ENCODE data around the gene GABRR1. TPM values are rescaled to one million over a fixed set of nuclear protein-coding genes. Genes with fewer than 3 reads are reported as not detected.
"Not testable (repeated sequence)": the region's sequence is repeated elsewhere in the genome, so short reads cannot be mapped to it uniquely, and the experiment has no call there.

The GABRR1 gene
- total and polyA plus RNA-seq, 2 donors: under 0.01 to 0.07 TPM

- H3K36me3 ChIP-seq (ENCODE audit: control insufficient read depth in 2 of 2, insufficient read depth in 2 of 2, low read length in 1 of 2): no peaks in the 10 kb centered on the region
- H3K4me3 ChIP-seq (ENCODE audit: low read length in 2 of 2): no peak overlapping the region
- H3K4me1 ChIP-seq (ENCODE audit: control insufficient read depth in 2 of 2, insufficient read depth in 2 of 2, low read length in 2 of 2): no peaks in the 10 kb centered on the region
- H3K9me3 ChIP-seq (ENCODE audit: control insufficient read depth in 2 of 2, insufficient read depth in 1 of 2, low read length in 1 of 2): no peaks in the 10 kb centered on the region
- 92% methylated on average over 7 of the region's 7 CpGs for WGBS
- H3K27me3 ChIP-seq (ENCODE audit: control insufficient read depth in 2 of 2, insufficient read depth in 1 of 2, low read length in 1 of 2): no peaks in the 10 kb centered on the region
- H3K27ac ChIP-seq (ENCODE audit: low read depth in 1 of 2, low read length in 1 of 2): no peak overlapping the region
- DNase-seq (ENCODE audit: low read depth in 6 of 9, low spot score in 9 of 9): no peak
Measured at GRCh38 chr6:89140347-89141156, 76.6 kb downstream of the GABRR1 start.

GRCh38 chr6:89139509-89140346, 77.4 kb downstream of the GABRR1 start:
- DNase-seq (ENCODE audit: low read depth in 6 of 9, low spot score in 9 of 9): no peak

GRCh38 chr6:89138173-89138572, 79.0 kb downstream of the GABRR1 start:
- no peaks in the 10 kb centered on the region for H3K27me3 ChIP-seq (ENCODE audit: control insufficient read depth in 2 of 2, insufficient read depth in 1 of 2, low read length in 1 of 2)
- WGBS: 89% methylated on average over 2 of the region's 2 CpGs
- no peaks in the 10 kb centered on the region for H3K4me1 ChIP-seq (ENCODE audit: control insufficient read depth in 2 of 2, insufficient read depth in 2 of 2, low read length in 2 of 2)
- H3K27ac ChIP-seq (ENCODE audit: low read depth in 1 of 2, low read length in 1 of 2): no peak overlapping the region
- H3K36me3 ChIP-seq (ENCODE audit: control insufficient read depth in 2 of 2, insufficient read depth in 2 of 2, low read length in 1 of 2): no peaks in the 10 kb centered on the region
- no peaks in the 10 kb centered on the region for H3K9me3 ChIP-seq (ENCODE audit: control insufficient read depth in 2 of 2, insufficient read depth in 1 of 2, low read length in 1 of 2)
- no peak overlapping the region for H3K4me3 ChIP-seq (ENCODE audit: low read length in 2 of 2)
- no peak for DNase-seq (ENCODE audit: low read depth in 6 of 9, low spot score in 9 of 9)

More at GRCh38 chr6:89139509-89140346, 77.4 kb downstream of the GABRR1 start:
- Histone ChIP-seq H3K9me3 (ENCODE audit: control insufficient read depth in 2 of 2, insufficient read depth in 1 of 2, low read length in 1 of 2) (no peaks in the 10 kb centered on the region), H3K27ac (ENCODE audit: low read depth in 1 of 2, low read length in 1 of 2) (no peak overlapping the region), H3K4me3 (ENCODE audit: low read length in 2 of 2) (no peak overlapping the region), H3K27me3 (ENCODE audit: control insufficient read depth in 2 of 2, insufficient read depth in 1 of 2, low read length in 1 of 2) (no peaks in the 10 kb centered on the region), H3K4me1 (ENCODE audit: control insufficient read depth in 2 of 2, insufficient read depth in 2 of 2, low read length in 2 of 2) (no peaks in the 10 kb centered on the region), H3K36me3 (ENCODE audit: control insufficient read depth in 2 of 2, insufficient read depth in 2 of 2, low read length in 1 of 2) (no peaks in the 10 kb centered on the region)
- 99% methylated on average over 5 of the region's 5 CpGs for WGBS

GRCh38 chr6:89134723-89135122, 82.4 kb downstream of the GABRR1 start:
- DNase-seq (ENCODE audit: low read depth in 6 of 9, low spot score in 9 of 9): no peak
- 95% methylated on average over 3 of the region's 3 CpGs for WGBS
- no peaks in the 10 kb centered on the region for H3K4me1 ChIP-seq (ENCODE audit: control insufficient read depth in 2 of 2, insufficient read depth in 2 of 2, low read length in 2 of 2)
- H3K27ac ChIP-seq (ENCODE audit: low read depth in 1 of 2, low read length in 1 of 2): no peak overlapping the region
- no peak overlapping the region for H3K4me3 ChIP-seq (ENCODE audit: low read length in 2 of 2)
- no peaks in the 10 kb centered on the region for H3K9me3 ChIP-seq (ENCODE audit: control insufficient read depth in 2 of 2, insufficient read depth in 1 of 2, low read length in 1 of 2)
- no peaks in the 10 kb centered on the region for H3K36me3 ChIP-seq (ENCODE audit: control insufficient read depth in 2 of 2, insufficient read depth in 2 of 2, low read length in 1 of 2)
- H3K27me3 ChIP-seq (ENCODE audit: control insufficient read depth in 2 of 2, insufficient read depth in 1 of 2, low read length in 1 of 2): no peaks in the 10 kb centered on the region

GRCh38 chr6:89133981-89134380, 83.2 kb downstream of the GABRR1 start:
- WGBS: 97% methylated on average over 9 of the region's 9 CpGs
- no peaks in the 10 kb centered on the region for H3K4me1 ChIP-seq (ENCODE audit: control insufficient read depth in 2 of 2, insufficient read depth in 2 of 2, low read length in 2 of 2)

DNA sequence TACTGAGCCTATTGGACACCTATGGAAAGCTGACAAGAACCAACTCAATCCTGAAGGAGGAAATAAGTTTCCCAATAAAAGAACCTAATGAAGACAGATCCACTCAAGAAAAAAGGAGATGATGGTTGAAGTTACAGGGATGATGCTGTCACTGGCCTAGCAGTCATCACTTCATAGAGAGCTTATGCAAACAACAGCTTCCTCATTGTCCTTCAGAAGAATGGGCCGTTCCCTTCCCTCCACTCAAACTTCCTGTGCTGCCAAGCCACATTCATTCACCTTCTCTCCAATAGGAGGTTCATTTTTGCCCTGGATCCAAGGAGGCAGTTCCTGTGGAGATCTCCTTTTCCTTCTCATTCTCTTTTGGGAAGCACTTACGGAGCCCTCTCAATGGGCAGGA, 85.1 kb downstream of the GABRR1 start:
- 91% methylated on average over 2 of the region's 2 CpGs for WGBS
- Histone ChIP-seq H3K4me3 (ENCODE audit: low read length in 2 of 2) (no peak overlapping the region), H3K36me3 (ENCODE audit: control insufficient read depth in 2 of 2, insufficient read depth in 2 of 2, low read length in 1 of 2) (no peaks in the 10 kb centered on the region), H3K27ac (ENCODE audit: low read depth in 1 of 2, low read length in 1 of 2) (no peak overlapping the region), H3K27me3 (ENCODE audit: control insufficient read depth in 2 of 2, insufficient read depth in 1 of 2, low read length in 1 of 2) (no peaks in the 10 kb centered on the region), H3K9me3 (ENCODE audit: control insufficient read depth in 2 of 2, insufficient read depth in 1 of 2, low read length in 1 of 2) (no peaks in the 10 kb centered on the region), H3K4me1 (ENCODE audit: control insufficient read depth in 2 of 2, insufficient read depth in 2 of 2, low read length in 2 of 2) (no peaks in the 10 kb centered on the region)
- DNase-seq (ENCODE audit: low read depth in 6 of 9, low spot score in 9 of 9): no peak

More at GRCh38 chr6:89133981-89134380, 83.2 kb downstream of the GABRR1 start:
- DNase-seq (ENCODE audit: low read depth in 6 of 9, low spot score in 9 of 9): no peak
- no peaks in the 10 kb centered on the region for H3K9me3 ChIP-seq (ENCODE audit: control insufficient read depth in 2 of 2, insufficient read depth in 1 of 2, low read length in 1 of 2)
- H3K36me3 ChIP-seq (ENCODE audit: control insufficient read depth in 2 of 2, insufficient read depth in 2 of 2, low read length in 1 of 2): no peaks in the 10 kb centered on the region
- no peak overlapping the region for H3K4me3 ChIP-seq (ENCODE audit: low read length in 2 of 2)
- no peaks in the 10 kb centered on the region for H3K27me3 ChIP-seq (ENCODE audit: control insufficient read depth in 2 of 2, insufficient read depth in 1 of 2, low read length in 1 of 2)
- H3K27ac ChIP-seq (ENCODE audit: low read depth in 1 of 2, low read length in 1 of 2): no peak overlapping the region

- Histone ChIP-seq H3K9me3 (ENCODE audit: control insufficient read depth in 2 of 2, insufficient read depth in 1 of 2, low read length in 1 of 2) (no peaks in the 10 kb centered on the region), H3K4me1 (ENCODE audit: control insufficient read depth in 2 of 2, insufficient read depth in 2 of 2, low read length in 2 of 2) (no peaks in the 10 kb centered on the region), H3K27me3 (ENCODE audit: control insufficient read depth in 2 of 2, insufficient read depth in 1 of 2, low read length in 1 of 2) (no peaks in the 10 kb centered on the region), H3K4me3 (ENCODE audit: low read length in 2 of 2) (no peak overlapping the region), H3K36me3 (ENCODE audit: control insufficient read depth in 2 of 2, insufficient read depth in 2 of 2, low read length in 1 of 2) (no peaks in the 10 kb centered on the region), H3K27ac (ENCODE audit: low read depth in 1 of 2, low read length in 1 of 2) (no peak overlapping the region)
- DNase-seq (ENCODE audit: low read depth in 6 of 9, low spot score in 9 of 9): no peak
- 97% methylated on average over 3 of the region's 3 CpGs for WGBS
Measured at GRCh38 chr6:89131599-89131998, 85.6 kb downstream of the GABRR1 start.

GRCh38 chr6:89128256-89128671, 88.9 kb downstream of the GABRR1 start:
- not testable (repeated sequence) for DNase-seq (ENCODE audit: low read depth in 6 of 9, low spot score in 9 of 9); H3K4me3 ChIP-seq (ENCODE audit: low read length in 2 of 2); H3K9me3 ChIP-seq (ENCODE audit: control insufficient read depth in 2 of 2, insufficient read depth in 1 of 2, low read length in 1 of 2); H3K27ac ChIP-seq (ENCODE audit: low read depth in 1 of 2, low read length in 1 of 2); H3K4me1 ChIP-seq (ENCODE audit: control insufficient read depth in 2 of 2, insufficient read depth in 2 of 2, low read length in 2 of 2); H3K27me3 ChIP-seq (ENCODE audit: control insufficient read depth in 2 of 2, insufficient read depth in 1 of 2, low read length in 1 of 2); H3K36me3 ChIP-seq (ENCODE audit: control insufficient read depth in 2 of 2, insufficient read depth in 2 of 2, low read length in 1 of 2)
- 95% methylated on average over 2 of the region's 2 CpGs for WGBS

Data from thymus (tissue), 11 donors.